ENCODE results near the gene PPDPF.

GRCh38 chr20:63484236-63484635 is 36.3 kb upstream of the PPDPF start:
- TF ChIP-seq EZH2 (IDR thresholded peaks at IDR 0.05; ENCODE audit: borderline replicate concordance, low read depth, low read length, poor library complexity, severe bottlenecking): no peak
- TF ChIP-seq CTCF (conservative IDR thresholded peaks at IDR 0.05; ENCODE audit: low read depth, low read length): no peak
